ENCODE results near the gene ZNF407.

The ZNF407 gene

DNA sequence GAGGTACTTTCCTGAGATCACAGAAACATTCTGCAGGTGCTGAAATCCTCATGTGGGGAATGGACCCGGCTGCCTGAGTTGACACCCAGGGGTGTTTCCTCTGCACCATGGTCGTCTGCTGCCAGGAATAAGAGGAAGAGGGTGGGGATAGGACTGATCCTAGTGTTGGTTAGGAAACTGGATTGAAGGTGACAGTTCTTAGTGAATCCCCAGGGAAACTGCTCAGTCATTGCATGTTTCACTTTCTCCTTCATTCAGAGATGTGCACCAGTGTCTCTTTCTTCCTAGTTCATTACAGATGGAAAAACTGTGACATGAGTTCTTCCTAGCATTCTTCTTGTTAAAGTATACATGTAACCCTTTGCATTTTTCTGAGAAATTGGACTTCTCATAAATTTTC, 317.0 kb downstream of the ZNF407 start:
- in situ Hi-C loops (cut with HindIII; ENCODE audit: low sequenced_read_pairs) = loop anchor here (5.0 kb wide), 1 partner anchor 77 kb away; no protein-coding TSS in a partner anchor

DNA sequence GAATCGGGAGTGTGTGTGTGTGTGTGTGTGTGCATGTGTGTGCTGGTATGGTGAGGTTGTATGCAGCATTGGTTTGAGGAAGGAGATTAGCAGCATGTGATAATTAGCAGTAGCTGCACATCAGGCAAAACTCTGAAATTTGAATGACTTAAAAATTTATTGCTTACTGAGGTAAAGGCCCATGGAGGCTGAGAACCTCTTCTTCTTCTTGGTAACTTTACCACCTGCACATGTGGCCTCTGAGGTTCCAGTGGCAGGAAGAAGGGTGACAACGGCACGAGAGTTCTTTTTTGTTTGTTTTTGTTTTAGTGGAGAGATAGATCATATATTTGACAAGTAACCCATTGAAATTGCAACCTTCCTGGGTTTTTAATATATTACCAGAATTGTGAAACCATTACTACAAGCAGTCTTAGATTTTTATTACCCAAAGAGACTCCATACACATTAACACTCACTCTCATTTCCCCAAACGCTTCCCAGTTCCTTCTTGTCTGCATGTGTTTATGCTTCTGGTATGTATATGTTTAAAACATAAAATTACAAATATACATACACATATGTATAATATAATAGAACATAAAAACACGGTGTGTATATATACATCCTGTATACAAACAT, 319.2 kb downstream of the ZNF407 start:
- in situ Hi-C loops (cut with HindIII; ENCODE audit: low sequenced_read_pairs) = loop anchor here (5.0 kb wide), 1 partner anchor 80 kb away; no protein-coding TSS in a partner anchor

DNA sequence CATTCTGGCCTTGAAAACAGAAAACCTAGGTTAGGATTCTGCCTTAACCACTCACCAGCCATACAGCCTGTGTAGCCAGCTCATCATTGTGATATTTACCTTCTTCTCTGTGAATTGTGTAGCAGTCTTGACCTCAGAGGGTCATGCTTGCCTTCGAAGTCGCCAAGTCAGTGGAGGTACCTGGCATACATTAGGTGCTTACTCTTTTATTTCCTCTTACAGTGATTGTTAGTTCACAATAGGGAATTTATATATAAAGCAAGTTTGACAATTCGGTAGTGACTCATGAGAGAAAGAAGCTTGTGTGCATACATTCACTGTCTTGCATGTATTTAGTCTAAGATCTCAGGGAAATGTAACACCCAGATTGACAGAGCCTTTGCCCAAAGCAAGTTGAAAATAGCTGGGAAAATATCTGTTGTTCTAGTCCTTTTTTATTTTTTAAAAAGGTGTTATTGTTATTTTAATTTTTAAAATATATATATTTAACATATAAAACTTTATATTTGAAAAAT, 320.7 kb downstream of the ZNF407 start:
- in situ Hi-C loops (cut with HindIII; ENCODE audit: low sequenced_read_pairs) = loop anchor here (5.0 kb wide), 1 partner anchor 81 kb away; no protein-coding TSS in a partner anchor

DNA sequence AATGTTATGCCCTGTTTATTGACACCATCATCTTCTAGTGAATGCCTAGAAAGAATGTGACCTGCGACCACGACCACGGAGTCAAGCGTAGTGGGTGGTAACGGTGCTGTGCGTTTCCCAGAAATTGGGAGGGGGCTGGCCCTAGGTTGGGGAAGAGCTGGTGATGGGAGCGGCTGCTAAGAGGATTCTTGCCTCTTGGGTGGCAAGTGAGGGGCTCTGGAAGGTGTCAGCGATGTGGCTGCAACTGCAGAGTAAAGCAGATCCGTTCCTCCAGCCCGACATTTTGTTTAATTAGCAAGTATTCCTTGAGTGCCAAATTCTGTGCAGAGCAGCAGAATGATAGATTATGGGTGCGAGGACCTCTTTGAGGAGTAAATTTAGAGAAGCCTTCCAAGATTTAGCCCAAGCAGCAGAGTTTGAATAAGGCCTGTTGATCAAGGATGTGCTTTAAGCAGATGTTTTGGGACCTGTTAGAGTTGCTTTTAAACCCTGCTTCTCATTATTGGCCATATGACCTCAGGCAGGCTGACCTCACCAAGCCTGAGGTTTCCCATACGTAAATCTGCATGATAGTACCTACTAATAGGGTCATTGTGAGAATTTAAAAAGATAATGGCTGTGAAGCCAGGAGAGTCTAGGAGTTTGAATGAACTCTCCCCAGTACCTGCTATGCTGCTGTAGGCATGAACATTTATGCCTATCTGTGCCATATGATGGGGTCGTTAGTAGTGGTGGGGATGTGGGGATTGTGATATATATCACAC, 323.6 kb downstream of the ZNF407 start:
- in situ Hi-C loops (cut with HindIII; ENCODE audit: low sequenced_read_pairs) = no loop called here

DNA sequence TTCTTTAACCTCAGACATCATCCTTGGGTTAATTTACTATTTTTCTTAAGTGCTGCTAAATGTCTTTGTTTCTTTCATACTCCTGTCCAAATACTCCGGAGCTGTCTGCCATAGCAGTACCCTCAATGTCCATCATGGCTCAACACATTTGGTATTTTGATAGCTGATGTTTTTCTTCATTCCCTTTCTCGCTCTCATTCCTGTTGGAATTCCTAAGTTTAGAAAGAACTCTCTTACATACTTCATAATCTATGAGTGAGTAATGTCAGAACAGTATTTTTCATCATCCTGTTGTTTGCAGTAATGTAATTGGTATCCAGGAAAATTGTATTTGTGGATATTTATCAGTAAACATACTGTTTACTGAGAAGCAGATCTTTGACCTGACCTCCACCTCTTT, 328.4 kb downstream of the ZNF407 start:
- in situ Hi-C loops (cut with HindIII; ENCODE audit: low sequenced_read_pairs) = no loop called here

DNA sequence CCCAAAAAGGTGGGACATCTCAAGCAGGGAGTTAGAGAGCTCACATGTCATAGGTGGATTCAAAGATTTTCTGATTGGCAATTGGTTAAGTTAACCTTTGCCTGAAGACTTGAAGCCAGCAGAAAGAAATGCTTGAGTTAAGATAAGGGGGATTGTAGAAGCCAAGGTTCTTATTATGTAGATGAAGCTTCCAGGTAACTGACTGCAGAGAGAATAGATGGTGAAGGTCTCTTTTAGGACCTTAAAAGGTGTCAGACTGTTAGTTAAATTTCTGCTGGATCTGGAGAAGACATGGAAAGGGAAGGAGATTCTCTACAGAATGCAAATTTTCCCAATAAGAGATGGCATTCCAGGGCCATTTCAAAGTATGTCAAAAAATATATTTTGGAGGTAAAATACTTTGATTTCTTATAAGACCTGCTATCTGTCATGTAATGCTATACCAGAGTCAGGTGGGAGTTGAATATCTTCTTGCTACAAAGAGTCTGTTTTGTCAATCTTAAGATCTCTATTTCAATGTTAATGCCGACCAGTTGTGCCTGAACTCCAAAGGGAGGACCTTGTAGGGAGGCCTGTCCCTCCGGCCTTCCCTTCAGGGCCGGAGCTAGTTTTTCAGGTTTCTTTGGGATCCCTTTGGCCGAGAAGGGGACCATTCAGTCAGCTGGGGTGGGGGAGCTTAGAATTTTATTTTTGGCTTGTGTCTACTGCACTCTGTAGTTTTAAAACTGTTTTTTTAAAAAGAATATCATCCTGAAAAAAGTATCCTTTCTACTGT, 330.7 kb downstream of the ZNF407 start:
- in situ Hi-C loops (cut with HindIII; ENCODE audit: low sequenced_read_pairs) = no loop called here

DNA sequence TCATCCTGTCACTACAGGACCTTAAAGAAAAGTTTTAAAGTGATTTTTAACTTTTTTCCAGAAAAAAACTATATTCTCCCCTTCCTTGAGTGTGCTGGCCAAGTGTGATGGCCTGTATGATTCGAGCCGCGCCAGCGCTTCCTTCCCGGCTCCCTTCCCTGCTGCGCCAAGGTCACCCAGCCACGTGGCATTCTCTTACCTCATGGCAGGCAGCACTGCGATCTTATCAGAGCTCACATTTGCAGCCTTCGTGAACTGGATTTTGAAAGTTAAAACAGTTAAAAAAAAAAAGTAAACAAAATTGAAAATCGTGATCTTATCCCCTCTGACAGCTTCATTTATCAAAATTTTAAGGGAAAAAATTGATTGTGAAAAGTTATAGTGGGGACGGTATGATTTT, 331.4 kb downstream of the ZNF407 start:
- in situ Hi-C loops (cut with HindIII; ENCODE audit: low sequenced_read_pairs) = no loop called here

DNA sequence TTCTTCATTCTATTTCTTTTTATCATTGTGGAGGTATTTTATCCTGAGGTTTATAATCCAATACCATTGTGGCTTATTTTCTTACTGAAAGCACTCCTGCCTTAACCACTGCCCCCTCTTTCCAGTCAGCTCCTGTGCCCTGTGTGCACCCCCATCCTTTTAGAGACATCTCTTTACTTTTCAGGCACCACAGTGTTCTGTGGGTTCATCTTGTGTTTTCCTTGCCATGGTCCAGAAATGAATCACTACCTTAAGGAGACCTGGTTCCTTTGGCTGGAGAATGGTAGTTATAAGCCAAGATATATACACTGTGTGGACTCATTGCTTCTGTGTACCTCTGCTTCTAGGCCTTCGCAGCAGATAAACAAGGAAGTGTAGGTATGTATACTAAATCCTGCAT, 332.9 kb downstream of the ZNF407 start:
- in situ Hi-C loops (cut with HindIII; ENCODE audit: low sequenced_read_pairs) = no loop called here

DNA sequence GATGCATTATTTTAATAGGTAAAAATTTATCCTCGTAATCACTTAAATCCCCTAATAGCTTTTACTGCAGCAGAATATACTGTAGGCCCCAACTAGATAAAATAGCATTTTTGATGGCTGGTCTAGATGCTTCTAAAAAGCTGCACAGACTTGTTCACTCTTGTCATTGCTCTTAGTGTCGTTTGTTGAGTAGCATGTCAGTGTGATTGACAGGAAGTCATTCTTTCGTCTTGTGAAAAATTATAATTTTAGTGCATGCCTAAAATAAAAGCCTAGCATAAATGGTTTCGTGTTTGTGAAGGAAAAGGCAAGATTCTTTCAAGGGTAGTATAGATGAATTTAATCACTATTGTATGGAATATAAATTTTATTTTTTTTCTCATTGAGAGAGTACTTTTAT, 336.3 kb downstream of the ZNF407 start:
- in situ Hi-C loops (cut with HindIII; ENCODE audit: low sequenced_read_pairs) = no loop called here

DNA sequence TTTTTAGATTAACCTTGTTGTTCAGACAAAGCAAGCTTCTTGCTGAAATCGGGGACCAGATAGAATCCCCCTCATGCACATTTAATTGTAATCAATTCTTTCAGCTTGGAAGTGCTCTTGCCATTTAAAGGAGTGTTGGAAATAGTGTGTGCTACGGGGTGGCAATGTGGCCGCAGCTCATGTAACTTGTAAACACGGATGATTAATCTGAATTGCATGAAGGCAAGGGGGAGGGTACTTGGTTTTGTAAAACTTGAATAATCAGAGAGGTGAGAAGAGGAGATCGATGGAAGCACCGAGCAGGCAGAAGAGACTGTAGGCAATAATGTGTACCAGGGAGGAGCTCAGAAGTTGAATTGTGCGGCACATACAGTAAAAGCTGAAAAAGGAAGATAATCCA, 337.8 kb downstream of the ZNF407 start:
- in situ Hi-C loops (cut with HindIII; ENCODE audit: low sequenced_read_pairs) = no loop called here

DNA sequence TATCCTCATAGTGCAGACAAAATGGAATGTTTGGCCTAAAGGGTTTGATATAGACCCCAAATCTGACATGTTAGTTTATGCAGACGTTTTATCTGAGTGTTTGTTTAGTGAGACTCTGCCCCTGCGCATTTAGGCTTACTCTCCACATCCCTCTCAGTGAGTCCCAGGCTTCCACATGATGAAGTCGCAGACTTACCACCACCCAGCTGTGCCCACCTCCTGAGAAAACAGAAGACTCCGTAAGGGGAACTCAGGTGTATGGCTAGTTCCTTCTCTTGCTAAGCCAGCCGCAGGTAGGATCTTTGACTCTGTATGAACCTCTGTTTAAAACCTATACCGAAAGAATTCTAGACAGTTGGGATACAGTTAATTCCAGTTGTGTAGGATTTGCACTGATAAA, 338.7 kb downstream of the ZNF407 start:
- in situ Hi-C loops (cut with HindIII; ENCODE audit: low sequenced_read_pairs) = no loop called here

DNA sequence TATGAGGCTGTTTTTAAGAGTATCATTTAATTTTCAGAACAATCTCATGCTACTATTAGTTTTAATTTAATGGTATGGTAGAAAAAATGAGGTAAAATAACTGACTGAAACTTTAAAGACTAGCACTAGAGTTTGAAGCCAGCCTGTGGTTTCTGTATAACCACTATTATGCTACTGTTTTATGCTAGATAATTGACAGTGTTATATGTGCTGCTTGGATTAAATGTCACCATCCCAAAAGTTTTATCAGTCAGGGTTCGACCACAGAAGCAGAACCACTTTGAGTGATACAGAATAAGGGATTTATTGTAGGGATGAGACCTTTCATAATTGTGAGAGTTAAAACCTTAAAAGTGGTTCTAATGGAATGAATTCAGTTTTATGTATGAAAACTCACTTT, 339.6 kb downstream of the ZNF407 start:
- in situ Hi-C loops (cut with HindIII; ENCODE audit: low sequenced_read_pairs) = no loop called here

DNA sequence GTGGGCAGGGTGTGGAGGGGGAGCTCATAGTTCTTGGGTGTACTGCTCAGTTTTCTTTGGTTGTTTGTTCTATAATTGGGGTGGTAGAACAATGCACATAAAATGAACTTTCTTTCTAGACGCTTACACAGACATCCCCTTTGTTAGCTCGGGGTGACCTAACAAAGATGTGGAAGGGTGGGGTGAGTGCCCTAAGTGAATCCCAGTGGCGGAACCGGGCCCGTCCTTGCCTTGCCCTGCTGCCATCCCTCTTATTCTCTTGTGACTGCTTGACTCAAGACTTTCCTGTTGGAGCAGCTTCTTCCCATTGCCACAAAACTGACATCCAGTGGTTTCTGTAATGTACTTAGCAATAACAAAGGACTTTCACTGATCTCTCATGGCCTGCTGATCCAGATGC, 343.2 kb downstream of the ZNF407 start:
- in situ Hi-C loops (cut with HindIII; ENCODE audit: low sequenced_read_pairs) = no loop called here

DNA sequence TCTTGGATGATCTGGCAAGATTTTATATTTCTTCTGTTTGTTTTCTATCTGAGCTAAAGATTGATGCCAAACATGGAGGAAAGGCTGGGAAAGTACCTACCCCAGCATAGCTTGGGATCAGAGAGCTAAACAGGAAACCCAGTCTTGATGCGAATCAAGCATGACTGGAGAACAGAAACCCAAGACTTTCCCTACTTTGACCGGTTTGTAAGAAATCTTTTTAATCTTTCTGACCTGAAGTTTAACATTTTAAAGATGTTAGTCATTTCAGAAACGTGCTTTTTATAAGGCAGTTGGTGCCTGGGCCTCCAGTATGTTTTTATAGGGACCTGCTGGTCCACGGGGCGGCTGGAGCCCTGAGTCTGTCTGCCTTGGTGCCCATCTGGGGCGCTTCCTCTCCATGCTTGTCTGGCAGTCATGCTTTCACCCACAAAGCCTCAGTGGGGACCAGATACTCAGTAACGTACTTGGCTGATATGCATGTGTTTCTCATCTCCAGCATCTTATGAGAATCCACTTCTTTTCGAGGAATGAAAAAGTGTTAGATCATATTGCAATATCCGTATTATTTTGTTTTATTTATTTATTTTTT, 344.7 kb downstream of the ZNF407 start:
- in situ Hi-C loops (cut with HindIII; ENCODE audit: low sequenced_read_pairs) = no loop called here

DNA sequence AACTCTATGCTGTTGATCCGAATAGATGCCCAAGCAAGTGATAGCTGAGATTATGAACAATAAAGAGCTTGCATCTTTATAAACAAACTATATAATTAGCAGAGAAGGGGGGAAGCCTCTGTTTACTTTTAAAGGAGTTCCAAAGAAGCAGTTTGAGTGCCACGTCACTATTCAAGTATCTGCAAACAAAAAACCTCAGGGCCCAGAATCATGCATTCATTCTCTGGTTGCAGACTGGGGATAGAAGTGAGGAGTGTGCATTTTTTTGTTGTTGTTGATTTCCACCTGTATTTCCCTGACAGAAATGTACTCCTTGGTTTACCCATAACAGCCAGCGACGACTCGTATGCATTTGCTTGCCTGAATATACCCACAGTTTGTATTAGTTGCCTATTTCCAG, 347.0 kb downstream of the ZNF407 start:
- in situ Hi-C loops (cut with HindIII; ENCODE audit: low sequenced_read_pairs) = no loop called here

DNA sequence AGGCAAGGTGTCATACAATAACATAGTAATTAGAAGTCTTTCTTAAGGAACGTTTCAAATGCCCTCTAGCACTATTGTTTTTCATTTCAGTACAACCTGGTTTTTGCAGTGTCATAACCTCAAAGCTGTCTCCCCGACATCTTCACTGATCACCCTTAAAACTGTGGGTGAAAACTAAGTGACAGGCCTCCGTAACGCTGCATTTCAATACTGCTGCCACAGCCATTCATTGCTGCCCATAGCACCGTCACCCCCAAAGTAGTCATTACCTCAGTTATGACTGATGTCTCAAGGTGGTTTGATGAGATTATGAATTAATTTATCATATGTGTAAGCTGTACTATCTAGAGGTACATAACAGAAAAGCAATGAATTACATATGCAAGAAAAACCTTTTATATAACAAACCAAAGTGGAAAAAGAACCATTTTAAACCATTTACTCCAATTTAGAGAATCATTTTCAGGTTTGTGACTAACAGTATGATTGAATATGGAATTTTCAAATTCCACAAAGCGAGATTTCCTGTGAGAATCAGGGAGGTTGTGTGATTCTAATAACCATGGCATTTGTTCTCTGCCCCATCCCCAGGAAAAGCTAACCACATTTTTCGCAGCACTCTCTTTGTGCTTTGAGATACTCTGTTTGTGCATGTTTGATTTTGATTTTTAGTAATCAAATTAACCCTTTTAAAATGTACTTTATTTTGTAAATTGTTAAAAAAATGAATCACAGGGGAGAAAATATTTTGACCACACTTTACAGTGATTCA, 348.3 kb downstream of the ZNF407 start:
- in situ Hi-C loops (cut with HindIII; ENCODE audit: low sequenced_read_pairs) = no loop called here

DNA sequence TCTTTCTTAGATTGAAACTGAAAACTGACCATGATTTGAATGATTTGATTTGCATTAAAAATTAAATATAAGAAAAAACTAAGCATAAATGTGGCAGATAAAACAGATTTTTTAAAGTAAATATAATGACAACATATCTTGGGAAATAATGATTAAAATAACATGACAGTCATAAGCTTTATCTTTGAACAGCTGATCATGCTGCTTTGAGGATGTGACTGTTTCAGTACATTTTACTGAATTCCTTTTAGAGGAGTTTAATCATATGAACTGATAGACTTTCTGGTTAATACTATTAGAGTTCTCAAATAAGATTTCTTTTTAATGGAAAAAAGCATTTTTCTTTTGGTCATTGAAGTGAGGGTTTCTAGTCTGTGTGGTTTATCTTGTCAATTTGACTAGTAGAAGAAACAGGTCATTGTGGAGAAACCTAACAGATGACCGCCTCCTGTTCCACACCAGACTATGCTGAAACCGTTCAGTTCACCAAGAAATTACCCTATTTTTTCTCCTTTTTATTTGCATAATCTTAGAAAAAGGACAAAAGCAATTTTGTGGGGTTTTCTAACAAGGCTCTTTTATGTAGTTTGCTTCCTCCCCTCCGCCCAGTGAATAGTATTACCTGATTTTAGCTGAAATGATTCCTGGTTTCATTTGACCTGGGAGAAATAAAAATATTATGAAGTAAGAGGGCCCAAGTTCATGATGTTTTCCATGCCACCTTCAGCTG, 349.1 kb downstream of the ZNF407 start:
- in situ Hi-C loops (cut with HindIII; ENCODE audit: low sequenced_read_pairs) = no loop called here

DNA sequence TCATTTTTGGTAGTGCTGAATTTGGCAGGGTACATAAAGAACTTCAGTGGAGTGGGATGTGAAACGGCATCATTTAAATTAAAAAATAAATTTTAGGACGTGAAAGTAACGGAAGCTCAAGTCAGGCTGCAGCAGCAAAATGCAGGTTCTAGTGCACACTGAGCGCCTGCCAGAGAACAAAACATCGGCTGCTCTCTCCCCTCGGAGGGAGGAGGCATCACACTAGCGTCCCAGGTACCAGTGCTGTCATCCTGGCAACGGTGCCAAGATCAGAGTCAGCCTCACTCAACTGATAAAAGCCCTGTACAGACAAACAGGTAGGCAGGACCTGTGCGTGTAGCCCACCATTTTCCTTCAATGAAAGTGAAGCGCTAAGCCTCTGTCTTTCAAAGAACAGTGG, 349.7 kb downstream of the ZNF407 start:
- in situ Hi-C loops (cut with HindIII; ENCODE audit: low sequenced_read_pairs) = no loop called here

DNA sequence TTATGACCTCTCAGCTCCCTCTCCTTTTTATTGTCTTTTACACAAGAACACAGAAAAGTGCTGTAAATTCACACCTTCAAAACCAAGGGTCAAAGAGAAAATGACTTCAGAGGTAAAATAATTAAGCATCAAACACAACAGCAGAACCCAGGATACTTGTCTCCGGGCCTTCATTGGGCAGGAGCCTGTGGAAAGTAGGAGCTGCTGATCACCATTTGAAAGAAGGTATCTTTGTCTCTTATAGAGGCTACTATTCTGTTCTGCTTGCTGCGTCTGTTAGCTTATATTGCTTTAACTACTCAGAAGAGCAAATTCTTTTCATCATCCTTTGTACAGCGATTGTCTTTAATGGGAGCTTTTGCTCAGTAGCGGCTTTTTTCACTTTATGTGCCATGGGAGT, 350.2 kb downstream of the ZNF407 start:
- in situ Hi-C loops (cut with HindIII; ENCODE audit: low sequenced_read_pairs) = no loop called here

DNA sequence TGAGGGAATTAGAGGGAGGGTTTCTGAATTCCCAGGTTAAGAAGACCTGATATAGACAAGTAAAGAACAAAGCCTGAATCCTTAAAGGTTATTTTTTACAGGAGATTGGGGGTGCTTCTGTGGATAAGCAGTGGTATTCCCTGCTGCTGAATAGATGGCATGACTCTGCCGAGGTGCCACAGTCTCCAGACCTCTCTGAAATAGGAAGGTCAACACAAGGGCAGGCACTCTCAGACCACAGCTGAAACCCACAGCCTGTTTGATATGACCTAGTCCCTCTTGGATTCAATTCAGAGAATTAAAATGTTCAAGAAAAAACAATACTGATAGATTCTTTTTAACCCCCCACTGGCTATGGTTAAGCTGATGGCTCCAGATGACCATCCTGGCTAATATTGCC, 351.9 kb downstream of the ZNF407 start:
- in situ Hi-C loops (cut with HindIII; ENCODE audit: low sequenced_read_pairs) = no loop called here
